ENCODE results near the gene CTCF.

CTCF gene

GRCh38 chr16:67594956-67595355, 32.6 kb downstream of the CTCF start:
- no peak for DNase-seq (ENCODE audit: low read depth)

GRCh38 chr16:67598527-67598926, 36.2 kb downstream of the CTCF start:
- DNase-seq (ENCODE audit: low read depth) = no peak

GRCh38 chr16:67605641-67606040, 43.3 kb downstream of the CTCF start:
- no peak for DNase-seq (ENCODE audit: low read depth)

GRCh38 chr16:67606632-67607031, 44.3 kb downstream of the CTCF start:
- DNase-seq (ENCODE audit: low read depth) = no peak

- DNase-seq (ENCODE audit: low read depth) = no peak
These were observed 46.0 kb downstream of the CTCF start for GRCh38 chr16:67608364-67608763.

DNA sequence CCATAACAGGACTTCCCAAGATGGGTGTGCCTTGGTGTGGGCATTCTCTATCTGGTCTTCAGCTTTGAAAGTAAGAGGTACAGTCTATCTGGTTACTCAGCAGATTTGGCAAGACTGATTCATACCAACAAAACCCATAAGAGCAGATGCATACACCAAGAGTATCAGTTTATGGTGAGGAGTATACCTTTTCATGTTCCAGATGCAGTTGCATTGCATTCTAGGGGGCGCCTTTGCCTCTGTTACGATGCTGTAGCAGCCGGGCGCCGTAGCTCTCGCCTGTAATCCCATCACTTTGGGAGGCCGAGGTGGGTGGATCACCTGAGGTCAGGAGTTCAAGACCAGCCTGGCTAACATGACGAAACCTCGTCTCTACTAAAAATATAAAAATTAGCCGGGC, 51.5 kb downstream of the CTCF start:
- DNase-seq (ENCODE audit: low read depth) = no peak

GRCh38 chr16:67628216-67628615, 65.9 kb downstream of the CTCF start:
- no peak for DNase-seq (ENCODE audit: low read depth)

- DNase-seq (ENCODE audit: low read depth) = no peak
These were observed 70.3 kb downstream of the CTCF start for GRCh38 chr16:67632415-67633172.

DNA sequence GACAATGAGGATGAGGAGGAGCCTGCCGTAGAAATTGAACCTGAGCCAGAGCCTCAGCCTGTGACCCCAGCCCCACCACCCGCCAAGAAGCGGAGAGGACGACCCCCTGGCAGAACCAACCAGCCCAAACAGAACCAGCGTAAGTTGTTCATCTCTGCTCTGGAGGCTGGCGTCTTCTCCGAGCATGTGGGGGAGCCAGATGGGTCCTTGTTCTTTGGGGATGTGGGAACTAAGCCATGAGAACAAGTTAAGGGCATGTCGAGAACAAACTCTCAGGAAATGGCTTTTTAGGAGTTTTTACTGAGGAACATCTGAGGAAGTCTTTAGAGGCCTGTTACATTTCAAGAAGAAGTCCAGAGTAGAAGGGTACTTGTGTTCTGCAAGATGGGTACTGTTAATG, 74.4 kb downstream of the CTCF start:
- no peak for DNase-seq (ENCODE audit: low read depth)

DNA sequence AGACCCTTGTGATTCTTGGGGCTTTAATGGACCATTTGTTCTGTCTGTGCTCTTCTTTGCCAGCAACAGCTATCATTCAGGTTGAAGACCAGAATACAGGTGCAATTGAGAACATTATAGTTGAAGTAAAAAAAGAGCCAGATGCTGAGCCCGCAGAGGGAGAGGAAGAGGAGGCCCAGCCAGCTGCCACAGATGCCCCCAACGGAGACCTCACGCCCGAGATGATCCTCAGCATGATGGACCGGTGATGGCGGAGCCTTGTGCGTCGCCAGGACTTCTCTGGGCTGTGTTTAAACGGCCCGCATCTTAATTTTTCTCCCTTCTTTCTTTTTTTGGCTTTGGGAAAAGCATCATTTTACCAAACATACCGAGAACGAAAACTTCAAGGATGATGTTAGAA, 75.3 kb downstream of the CTCF start:
- DNase-seq (ENCODE audit: low read depth) = no peak

DNA sequence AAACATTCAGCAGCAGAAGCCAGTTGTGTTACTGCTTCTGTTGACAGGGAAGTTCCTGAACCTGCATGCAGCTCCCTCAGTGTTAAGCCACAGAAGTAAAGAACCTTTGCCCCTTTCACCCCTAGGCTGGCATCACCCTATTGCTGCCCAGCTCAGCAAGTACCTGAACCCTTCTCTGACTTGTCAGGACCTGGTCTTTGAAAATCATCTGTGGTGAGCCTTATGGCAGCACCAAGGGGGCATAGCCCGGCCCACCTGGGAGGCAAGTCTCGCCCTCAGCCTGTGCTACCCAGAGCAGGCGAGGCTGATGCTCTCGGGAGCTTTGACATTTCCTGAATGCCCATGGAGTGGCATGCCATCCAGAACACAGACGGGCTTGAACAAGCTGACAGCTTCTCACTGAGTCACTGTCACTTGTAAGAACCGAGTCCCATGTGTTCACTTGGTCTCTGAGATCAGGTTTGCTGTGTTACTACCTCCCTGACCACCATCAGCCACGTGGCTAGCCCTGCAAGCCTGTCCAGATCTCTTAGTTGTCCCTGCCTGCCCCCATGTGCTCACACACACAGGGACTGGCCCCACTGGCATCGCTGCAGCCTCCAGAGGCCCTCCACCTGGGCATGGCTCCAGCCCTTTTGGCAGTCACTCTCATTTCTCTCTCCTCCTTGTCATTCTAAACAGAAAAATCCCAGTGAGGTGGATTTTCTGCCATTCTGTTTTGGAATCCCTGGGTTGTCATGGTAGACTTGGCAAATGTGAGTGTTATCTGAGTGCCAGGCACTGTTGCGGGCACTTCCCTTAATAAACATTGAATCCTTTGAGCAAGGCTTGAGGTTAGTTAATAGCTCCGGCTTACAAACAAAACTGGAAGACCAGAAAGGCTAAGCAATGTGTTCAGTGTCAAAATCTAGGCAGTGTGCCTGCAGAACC, 79.7 kb downstream of the CTCF start:
- no peak for DNase-seq (ENCODE audit: low read depth)

DNA sequence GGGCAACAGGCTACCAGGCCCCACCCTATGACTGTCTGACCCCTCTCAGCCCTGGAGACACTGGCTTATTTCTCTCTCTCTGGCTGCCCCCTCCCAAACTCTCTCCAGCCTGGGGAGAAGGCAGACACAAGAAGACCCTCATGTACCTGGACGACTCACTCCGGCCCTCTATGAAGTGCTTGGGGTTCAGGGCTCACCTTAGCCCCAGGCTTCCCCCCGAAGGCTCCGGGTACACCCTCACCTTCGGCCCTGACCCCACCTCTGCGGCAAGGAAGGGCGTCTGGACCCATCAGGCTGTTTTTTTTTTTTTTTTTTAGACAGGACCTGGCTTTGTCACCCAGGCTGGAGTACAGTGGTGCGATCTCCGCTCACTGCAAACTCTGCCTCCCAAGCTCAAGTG, 81.7 kb downstream of the CTCF start:
- no peak for DNase-seq (ENCODE audit: low read depth)

- DNase-seq (ENCODE audit: low read depth) = no peak
These were observed 83.2 kb downstream of the CTCF start for GRCh38 chr16:67645397-67646121.

GRCh38 chr16:67647111-67647651, 84.9 kb downstream of the CTCF start:
- DNase-seq (ENCODE audit: low read depth) = no peak

DNA sequence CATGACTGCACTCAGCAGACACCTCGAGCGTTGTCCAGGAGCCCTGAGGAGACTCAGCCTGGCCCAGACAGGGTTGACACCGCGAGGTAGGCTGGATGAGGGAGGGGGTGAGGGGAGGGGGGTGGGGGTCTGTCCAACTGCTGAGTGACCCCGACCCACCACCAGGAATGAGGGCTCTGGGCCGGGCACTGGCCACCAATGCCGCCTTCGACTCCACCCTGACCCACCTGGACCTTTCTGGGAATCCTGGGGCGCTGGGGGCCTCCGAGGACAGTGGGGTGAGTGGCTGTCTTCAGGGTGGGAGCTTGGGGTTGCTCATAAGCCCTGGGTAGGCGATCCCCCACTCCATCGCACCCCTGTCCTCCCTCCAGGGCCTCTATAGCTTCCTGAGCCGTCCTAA, 85.4 kb downstream of the CTCF start:
- no peak for DNase-seq (ENCODE audit: low read depth)

DNA sequence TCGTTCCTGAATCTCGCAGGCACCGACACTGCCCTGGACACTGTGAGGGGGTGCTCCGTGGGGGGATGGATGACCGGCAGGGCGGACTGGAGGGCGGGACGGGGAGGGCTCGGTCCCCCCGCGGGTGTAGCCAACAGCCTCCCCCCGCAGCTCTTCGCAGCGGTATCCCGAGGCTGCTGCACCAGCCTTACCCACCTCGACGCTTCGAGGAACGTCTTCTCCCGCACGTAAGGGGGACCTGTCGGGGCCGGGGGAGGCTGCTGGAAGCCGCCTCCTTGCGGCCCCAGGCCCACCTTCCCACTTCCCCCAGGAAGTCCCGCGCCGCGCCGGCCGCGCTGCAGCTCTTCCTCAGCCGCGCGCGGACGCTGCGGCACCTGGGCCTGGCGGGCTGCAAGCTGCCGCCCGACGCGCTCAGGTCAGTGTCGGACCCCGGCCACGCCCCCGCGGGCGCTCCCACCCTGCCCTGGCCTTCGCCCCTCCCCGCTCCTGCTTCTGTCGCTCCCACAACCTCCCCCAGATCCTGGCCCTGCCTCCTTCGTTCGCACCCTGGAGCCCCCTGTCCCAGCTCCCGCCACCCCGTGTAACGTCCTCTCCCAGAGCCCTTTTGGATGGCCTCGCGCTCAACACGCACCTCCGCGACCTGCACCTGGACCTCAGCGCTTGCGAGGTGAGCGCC, 85.9 kb downstream of the CTCF start:
- no peak for DNase-seq (ENCODE audit: low read depth)

DNA sequence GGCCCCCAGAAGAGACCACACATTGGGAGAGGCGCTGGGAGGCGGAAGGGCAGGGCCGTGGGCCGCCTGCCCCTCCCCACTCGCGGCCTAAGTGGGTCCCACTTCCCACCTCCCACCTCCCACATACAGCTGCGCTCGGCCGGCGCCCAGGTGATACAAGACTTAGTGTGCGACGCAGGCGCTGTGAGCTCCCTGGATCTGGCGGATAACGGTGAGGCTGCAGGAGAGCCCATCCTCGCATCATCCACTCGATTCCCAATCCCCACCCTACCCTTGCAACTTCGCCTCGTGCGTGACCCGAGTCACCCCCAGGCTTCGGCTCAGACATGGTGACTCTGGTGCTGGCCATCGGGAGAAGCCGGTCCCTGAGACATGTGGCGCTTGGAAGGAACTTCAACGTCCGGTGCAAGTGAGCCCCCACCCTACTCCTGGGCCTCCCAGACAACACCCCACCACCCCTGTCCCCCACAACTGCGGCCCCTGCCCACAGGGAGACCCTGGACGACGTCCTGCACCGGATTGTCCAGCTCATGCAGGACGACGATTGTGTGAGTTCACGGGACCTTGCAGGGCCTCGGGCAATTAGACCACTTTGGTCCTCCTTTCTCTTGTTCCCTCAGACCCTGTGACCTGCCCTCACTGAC, 86.6 kb downstream of the CTCF start:
- DNase-seq (ENCODE audit: low read depth) = no peak

DNA sequence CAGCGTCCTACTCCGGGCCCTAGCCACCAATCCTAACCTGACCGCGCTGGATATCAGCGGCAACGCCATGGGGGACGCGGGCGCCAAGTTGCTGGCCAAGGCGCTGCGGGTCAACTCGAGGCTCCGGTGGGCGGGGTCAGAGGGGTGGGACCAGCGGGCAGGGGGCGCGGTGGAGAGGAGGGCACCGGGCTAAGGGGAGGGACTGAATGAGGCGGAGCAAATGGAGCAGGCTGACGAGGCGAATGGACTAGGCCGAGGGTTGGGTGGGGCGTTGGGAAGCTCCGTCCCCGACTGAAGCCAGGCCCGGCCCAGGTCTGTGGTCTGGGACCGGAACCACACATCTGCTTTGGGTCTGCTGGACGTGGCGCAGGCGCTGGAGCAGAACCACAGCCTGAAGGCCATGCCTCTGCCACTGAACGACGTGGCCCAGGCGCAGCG, 87.2 kb downstream of the CTCF start:
- no peak for DNase-seq (ENCODE audit: low read depth)

- DNase-seq (ENCODE audit: low read depth) = no peak
These were observed 87.7 kb downstream of the CTCF start for GRCh38 chr16:67650023-67650422.

DNA sequence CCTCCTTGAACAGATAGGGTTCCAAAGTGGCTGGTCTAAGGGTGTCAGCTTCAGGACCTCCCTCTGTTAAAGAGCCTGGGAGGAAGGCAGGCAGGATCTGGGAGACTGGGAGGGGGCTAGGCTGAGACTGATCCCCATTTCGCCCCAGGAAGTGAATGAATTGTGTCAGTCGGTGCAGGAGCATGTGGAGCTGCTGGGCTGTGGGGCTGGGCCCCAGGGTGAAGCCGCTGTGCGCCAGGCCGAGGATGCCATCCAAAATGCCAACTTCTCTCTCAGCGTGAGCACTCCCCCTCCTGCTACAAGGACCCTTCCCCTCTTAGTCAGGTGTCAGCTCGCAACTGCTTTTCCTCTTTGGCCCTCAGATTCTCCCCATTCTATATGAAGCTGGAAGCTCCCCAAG, 88.7 kb downstream of the CTCF start:
- DNase-seq (ENCODE audit: low read depth) = no peak

DNA sequence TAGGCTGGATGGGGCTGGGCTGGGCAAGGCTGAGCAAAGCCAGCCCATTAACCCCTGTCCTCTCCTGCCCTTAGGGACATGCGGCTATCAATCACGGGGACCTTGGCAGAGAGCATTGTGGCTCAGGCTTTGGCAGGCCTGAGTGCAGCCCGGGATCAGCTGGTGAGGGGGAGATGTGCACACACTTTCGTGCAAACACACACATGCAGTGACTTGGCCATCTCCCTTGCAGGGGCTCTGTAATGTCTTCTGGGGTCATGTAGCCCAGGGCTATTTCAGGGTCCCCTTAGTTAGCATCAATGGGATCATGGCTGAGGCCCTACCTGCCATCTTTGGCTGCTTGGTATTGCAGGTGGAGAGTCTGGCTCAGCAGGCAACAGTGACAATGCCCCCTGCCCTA, 89.5 kb downstream of the CTCF start:
- no peak for DNase-seq (ENCODE audit: low read depth)

Data from stimulated activated CD8-positive, alpha-beta memory T cell treated with anti-CD3 and anti-CD28 coated beads, Interleukin-7, amount 100 ng/mL, for 24 hours (primary cell).